Measurements from ENCODE around the gene GPR22.

GPR22 gene

DNA sequence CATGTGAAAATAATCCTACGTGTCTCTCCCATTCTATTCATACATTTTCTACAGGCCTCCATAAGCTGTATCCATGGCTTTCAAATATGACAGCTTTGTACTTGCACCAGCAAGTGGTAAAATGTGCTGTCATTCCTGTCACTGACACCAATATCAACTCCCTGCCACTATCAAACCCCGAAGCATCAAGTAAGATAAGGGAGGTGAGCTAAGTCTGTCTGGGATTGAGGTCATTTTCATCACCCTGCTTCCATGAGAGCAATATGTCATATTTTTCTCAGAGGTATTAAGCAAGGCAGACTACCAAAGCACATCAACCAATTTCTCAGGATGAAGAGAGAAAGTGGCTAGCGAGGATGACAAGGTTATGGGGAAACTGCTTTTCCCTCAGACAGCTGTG lies 11.1 kb downstream of the GPR22 start:
- DNase-seq, result no peak

- no peak for DNase-seq
Observed at GRCh38 chr7:107482571-107482970, 12.7 kb downstream of the GPR22 start.

DNA sequence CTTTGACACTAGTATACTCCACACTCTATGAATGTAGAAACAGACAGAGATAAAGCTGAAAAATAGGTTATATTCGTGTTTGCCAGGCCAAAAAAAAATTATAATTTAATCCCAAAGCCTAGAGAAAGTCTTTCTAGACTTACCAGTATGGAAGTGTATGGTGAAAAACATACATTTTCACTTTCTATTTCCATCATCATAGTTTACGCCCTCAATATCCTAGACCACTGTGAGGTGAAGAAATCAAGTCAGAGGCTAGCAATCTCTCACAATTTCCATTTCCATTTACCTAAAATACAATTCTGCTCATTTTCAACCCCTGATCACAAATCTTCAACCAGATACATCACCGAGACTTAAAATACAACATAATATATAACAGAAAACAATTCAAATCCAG lies 16.2 kb downstream of the GPR22 start:
- DNase-seq, result no peak

- no peak for DNase-seq
Observed at GRCh38 chr7:107492875-107493274, 23.0 kb downstream of the GPR22 start.

GRCh38 chr7:107494315-107494751 lies 24.5 kb downstream of the GPR22 start:
- no peak for DNase-seq

- DNase-seq, result no peak
Observed at GRCh38 chr7:107494884-107495283, 25.0 kb downstream of the GPR22 start.

GRCh38 chr7:107495516-107495915 lies 25.7 kb downstream of the GPR22 start:
- DNase-seq, result no peak

- no peak for DNase-seq
Observed at GRCh38 chr7:107499731-107500130, 29.9 kb downstream of the GPR22 start.

DNA sequence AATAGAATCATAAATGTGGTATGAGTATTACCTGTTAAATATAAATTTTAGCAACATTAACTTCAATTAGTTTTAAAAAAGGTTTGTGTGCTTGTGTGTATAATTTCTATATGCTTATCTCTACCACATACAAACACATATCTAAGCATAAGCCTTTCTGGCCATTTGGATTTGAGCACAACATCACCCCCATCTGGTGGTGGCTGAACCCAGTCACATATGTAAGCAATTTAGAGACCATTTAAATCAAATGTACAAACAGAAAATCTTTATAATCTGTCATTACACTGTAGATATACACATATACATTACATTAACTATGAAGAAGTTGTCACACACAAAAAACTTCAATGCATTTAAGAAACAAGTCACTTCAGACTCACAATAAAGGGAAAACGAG lies 31.7 kb downstream of the GPR22 start:
- DNase-seq, result no peak

DNA sequence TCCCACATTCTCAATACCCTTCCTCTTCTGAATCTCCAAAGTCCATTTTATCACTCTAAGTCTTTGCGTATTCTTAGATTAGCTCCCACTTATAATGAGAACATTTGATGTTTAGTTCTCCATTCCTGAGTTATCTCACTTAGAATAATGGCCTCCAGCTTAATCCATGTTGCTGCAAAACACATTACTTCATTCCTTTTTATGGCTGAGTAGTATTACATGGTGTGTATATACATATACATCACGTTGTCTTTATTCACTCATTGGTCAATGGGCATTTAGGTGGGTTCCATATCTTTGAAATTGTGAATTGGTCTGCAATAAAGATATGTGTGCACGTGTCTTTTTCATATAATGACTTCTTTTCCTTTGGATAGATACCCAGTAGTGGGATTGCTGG lies 32.3 kb downstream of the GPR22 start:
- no peak for DNase-seq

DNA sequence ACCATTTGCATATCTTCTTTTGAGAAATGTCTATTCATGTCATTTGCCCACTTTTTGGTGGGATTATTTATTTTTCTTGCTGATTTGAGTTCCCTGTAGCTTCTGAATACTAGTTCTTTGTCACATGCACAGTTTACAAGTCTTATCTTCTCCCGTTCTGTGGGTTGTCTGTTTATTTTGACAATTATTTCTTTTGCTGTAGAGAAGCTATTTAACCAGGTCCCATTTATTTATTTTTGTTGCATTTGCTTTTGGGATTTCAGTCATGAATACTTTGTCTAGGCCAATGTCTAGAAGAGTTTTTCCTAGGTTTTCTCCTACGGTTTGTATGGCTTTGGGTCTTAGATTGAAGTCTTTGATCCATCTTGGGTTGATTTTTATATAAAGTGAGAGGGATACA lies 32.9 kb downstream of the GPR22 start:
- no peak for DNase-seq

- DNase-seq, result no peak
Observed at GRCh38 chr7:107503687-107504086, 33.8 kb downstream of the GPR22 start.

DNA sequence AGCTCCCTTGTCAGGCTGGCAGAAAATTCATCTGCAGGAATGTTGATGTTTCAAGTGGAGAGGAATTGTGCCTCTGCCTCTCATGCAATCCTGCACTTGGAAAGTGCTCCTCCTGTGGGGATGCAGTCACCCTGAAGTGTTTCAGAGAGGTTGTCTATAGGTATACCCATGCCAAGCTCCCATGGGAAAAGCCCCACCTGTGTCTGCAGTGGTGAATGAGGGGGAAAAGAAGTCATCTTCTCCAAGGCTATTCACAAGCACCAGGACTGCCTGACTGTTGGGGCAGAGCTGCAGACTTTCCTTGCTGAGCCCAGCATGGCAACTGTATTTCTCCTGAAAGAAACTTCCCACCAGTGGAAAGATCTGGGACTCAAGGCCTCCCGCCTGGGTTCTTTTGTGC lies 35.5 kb downstream of the GPR22 start:
- DNase-seq, result no peak

DNA sequence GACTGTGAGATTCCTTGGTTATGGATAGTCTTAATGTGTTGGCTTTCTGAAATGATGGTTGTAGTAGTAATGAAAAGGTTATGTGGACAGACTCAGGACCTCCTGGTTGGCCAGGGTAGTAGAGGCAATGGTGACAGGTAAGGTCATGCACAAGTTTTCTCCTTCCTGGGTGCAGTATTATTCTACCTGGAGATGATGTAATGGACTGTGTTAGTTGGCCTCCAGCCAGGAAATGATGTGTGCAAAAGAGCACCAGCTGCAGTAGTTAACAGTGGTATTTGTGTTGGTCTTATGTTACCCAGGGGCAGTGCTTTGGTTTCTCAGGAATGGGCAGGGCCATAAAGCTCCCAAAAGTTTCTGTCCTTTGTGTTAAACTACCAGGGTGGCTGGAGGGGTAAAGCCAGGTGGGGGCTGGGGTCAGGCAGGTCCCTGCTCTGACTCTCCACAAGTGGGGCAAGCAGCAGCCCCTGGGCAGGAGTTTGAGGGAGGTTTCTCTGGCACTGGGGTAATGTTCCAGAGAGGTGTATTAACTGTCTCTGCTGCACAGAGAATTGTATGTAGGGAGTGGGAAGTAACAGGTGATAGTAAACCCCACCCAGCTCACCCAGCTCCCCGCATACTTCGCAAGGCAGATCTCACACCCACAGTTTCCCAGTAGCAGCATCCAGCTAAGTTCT lies 36.3 kb downstream of the GPR22 start:
- DNase-seq, result no peak

GRCh38 chr7:107506674-107507339 lies 37.0 kb downstream of the GPR22 start:
- DNase-seq, result no peak
